CD4-positive, alpha-beta T cell treated with Interferon alpha-2 for 1 hour (primary cell): Measurements from ENCODE around the gene COL25A1.
"Not testable (repeated sequence)": the region's sequence is repeated elsewhere in the genome, so short reads cannot be mapped to it uniquely, and the experiment has no call there.

Experiments used
- DNase-seq, 2 donors: peaks; one replicate each; pipeline ENCODE4 v3.0.0-alpha.2; 2020 to 2022

The COL25A1 gene

GRCh38 chr4:109041463-109042360 is 260.7 kb downstream of the COL25A1 start:
- no peak for DNase-seq

- DNase-seq, result no peak
Observed at GRCh38 chr4:109040441-109040840, 262.0 kb downstream of the COL25A1 start.

GRCh38 chr4:109037026-109037425 is 265.4 kb downstream of the COL25A1 start:
- no peak for DNase-seq

- no peak for DNase-seq
Observed at GRCh38 chr4:109033993-109034392, 268.5 kb downstream of the COL25A1 start.

- DNase-seq, result no peak
Observed at GRCh38 chr4:109032671-109033070, 269.8 kb downstream of the COL25A1 start.

- no peak for DNase-seq
Observed at GRCh38 chr4:109029987-109030386, 272.5 kb downstream of the COL25A1 start.

- DNase-seq, result no peak
Observed at GRCh38 chr4:109027016-109027500, 275.4 kb downstream of the COL25A1 start.

- no peak for DNase-seq
Observed at GRCh38 chr4:109026588-109026987, 275.9 kb downstream of the COL25A1 start.

GRCh38 chr4:109025471-109026076 is 276.9 kb downstream of the COL25A1 start:
- no peak for DNase-seq

- no peak for DNase-seq
Observed at GRCh38 chr4:109022961-109023360, 279.5 kb downstream of the COL25A1 start.

GRCh38 chr4:109021630-109022029 is 280.8 kb downstream of the COL25A1 start:
- not testable (repeated sequence) for DNase-seq

GRCh38 chr4:109020861-109021260 is 281.6 kb downstream of the COL25A1 start:
- DNase-seq, result no peak

- no peak for DNase-seq
Observed at GRCh38 chr4:109016200-109016599, 286.3 kb downstream of the COL25A1 start.

- DNase-seq, result no peak
Observed at GRCh38 chr4:109015413-109015810, 287.0 kb downstream of the COL25A1 start.

GRCh38 chr4:109014593-109015412 is 287.7 kb downstream of the COL25A1 start:
- DNase-seq, result no peak

GRCh38 chr4:109012286-109012880 is 290.1 kb downstream of the COL25A1 start:
- DNase-seq, result no peak

- DNase-seq, result no peak
Observed at GRCh38 chr4:109011241-109012026, 291.0 kb downstream of the COL25A1 start.

- DNase-seq, result no peak
Observed at GRCh38 chr4:109010521-109010920, 291.9 kb downstream of the COL25A1 start.

- DNase-seq, result no peak
Observed at GRCh38 chr4:109009909-109010308, 292.5 kb downstream of the COL25A1 start.

GRCh38 chr4:109007976-109008375 is 294.5 kb downstream of the COL25A1 start:
- DNase-seq, result no peak

- no peak for DNase-seq
Observed at GRCh38 chr4:109005523-109005922, 296.9 kb downstream of the COL25A1 start.

GRCh38 chr4:109004418-109004817 is 298.0 kb downstream of the COL25A1 start:
- no peak for DNase-seq
